ENCODE results near the gene AUTS2. TPM values are rescaled to one million over a fixed set of nuclear protein-coding genes. Genes with fewer than 3 reads are reported as not detected.

The AUTS2 gene
- total and polyA plus RNA-seq, 4 experiments from 2014 or later: 3.4 to 35.2 (median 25.5) TPM

- H3K9me3 Mint-ChIP-seq: peaks cover 0 to 10% (median 4%) of the 10 kb centered on the region in 8 donors
- POLR2A ChIA-PET (ENCODE audit: partially characterized antibody): no interaction called here
- no peaks in the 10 kb centered on the region for H3K9me3 ChIP-seq (ENCODE audit: control insufficient read depth in 1 of 2, low read length in 2 of 2)
- intact Hi-C loops (cut with micrococcal nuclease): no loop called here
- H3K36me3 ChIP-seq (ENCODE audit: insufficient read depth, low read length): no peaks in the 10 kb centered on the region
- H3K4me3 Mint-ChIP-seq: no peak overlapping the region
- H3K27me3 ChIP-seq (ENCODE audit: insufficient read depth, low read length): no peaks in the 10 kb centered on the region
- no peaks in the 10 kb centered on the region for H3K36me3 Mint-ChIP-seq
- no peaks in the 10 kb centered on the region for H3K4me1 Mint-ChIP-seq
- no peak overlapping the region for H3K4me3 ChIP-seq (ENCODE audit: low read length in 2 of 2)
- H3K27ac Mint-ChIP-seq: no peak overlapping the region
- DNase-seq: no peak
- no peak overlapping the region for H3K27ac ChIP-seq (ENCODE audit: low read depth, low read length)
- peaks cover 0 to 1% of the 10 kb centered on the region in 2 donors for H3K27me3 Mint-ChIP-seq
- CTCF ChIA-PET (ENCODE audit: partially characterized antibody): interaction anchor here (0.6 kb wide), 1 partner anchor 1820 kb away, joined by 4 read pairs; no protein-coding TSS in a partner anchor
- no peaks in the 10 kb centered on the region for H3K4me1 ChIP-seq (ENCODE audit: insufficient read depth, low read length)
These were observed 314.6 kb downstream of the AUTS2 start for GRCh38 chr7:69912846-69913245.

- Mint-ChIP-seq H3K9me3 (peaks cover 0 to 2% (median 0%) of the 10 kb centered on the region in 8 donors), H3K27ac (no peak overlapping the region), H3K4me1 (no peaks in the 10 kb centered on the region), H3K36me3 (no peaks in the 10 kb centered on the region), H3K4me3 (no peak overlapping the region), H3K27me3 (no peaks in the 10 kb centered on the region)
- intact Hi-C loops (cut with micrococcal nuclease): no loop called here
- no peak overlapping the region for H3K27ac ChIP-seq (ENCODE audit: low read depth, low read length)
- no peaks in the 10 kb centered on the region for H3K36me3 ChIP-seq (ENCODE audit: insufficient read depth, low read length)
- ChIA-PET POLR2A (ENCODE audit: partially characterized antibody) (no interaction called here), CTCF (ENCODE audit: partially characterized antibody) (no interaction called here)
- H3K4me3 ChIP-seq (ENCODE audit: low read length in 2 of 2): no peak overlapping the region
- no peak for DNase-seq
- H3K4me1 ChIP-seq (ENCODE audit: insufficient read depth, low read length): no peaks in the 10 kb centered on the region
- H3K27me3 ChIP-seq (ENCODE audit: insufficient read depth, low read length): no peaks in the 10 kb centered on the region
- no peaks in the 10 kb centered on the region for H3K9me3 ChIP-seq (ENCODE audit: control insufficient read depth in 1 of 2, low read length in 2 of 2)
These were observed 321.3 kb downstream of the AUTS2 start for GRCh38 chr7:69919426-69920111.

- no peak for DNase-seq
- Histone ChIP-seq H3K27me3 (ENCODE audit: insufficient read depth, low read length) (no peaks in the 10 kb centered on the region), H3K9me3 (ENCODE audit: control insufficient read depth in 1 of 2, low read length in 2 of 2) (no peaks in the 10 kb centered on the region), H3K4me3 (ENCODE audit: low read length in 2 of 2) (no peak overlapping the region), H3K36me3 (ENCODE audit: insufficient read depth, low read length) (no peaks in the 10 kb centered on the region), H3K27ac (ENCODE audit: low read depth, low read length) (no peak overlapping the region), H3K4me1 (ENCODE audit: insufficient read depth, low read length) (no peaks in the 10 kb centered on the region)
- Mint-ChIP-seq H3K4me1 (no peaks in the 10 kb centered on the region), H3K27ac (no peak overlapping the region), H3K4me3 (no peak overlapping the region), H3K9me3 (peaks cover 0 to 7% (median 0%) of the 10 kb centered on the region in 8 donors), H3K27me3 (no peaks in the 10 kb centered on the region), H3K36me3 (no peaks in the 10 kb centered on the region)
- POLR2A ChIA-PET (ENCODE audit: partially characterized antibody): no interaction called here
- CTCF ChIA-PET (ENCODE audit: partially characterized antibody): no interaction called here
- intact Hi-C loops (cut with micrococcal nuclease): no loop called here
These were observed 322.5 kb downstream of the AUTS2 start for GRCh38 chr7:69920797-69921196.

GRCh38 chr7:69922026-69922803 is 323.9 kb downstream of the AUTS2 start:
- H3K27ac ChIP-seq (ENCODE audit: low read depth, low read length): no peak overlapping the region
- ChIA-PET CTCF (ENCODE audit: partially characterized antibody) (no interaction called here), POLR2A (ENCODE audit: partially characterized antibody) (no interaction called here)
- Mint-ChIP-seq H3K4me3 (no peak overlapping the region), H3K27me3 (no peaks in the 10 kb centered on the region), H3K4me1 (no peaks in the 10 kb centered on the region), H3K36me3 (no peaks in the 10 kb centered on the region), H3K9me3 (peaks cover 0 to 7% (median 0%) of the 10 kb centered on the region in 8 donors), H3K27ac (no peak overlapping the region)
- H3K9me3 ChIP-seq (ENCODE audit: control insufficient read depth in 1 of 2, low read length in 2 of 2): no peaks in the 10 kb centered on the region
- no peaks in the 10 kb centered on the region for H3K27me3 ChIP-seq (ENCODE audit: insufficient read depth, low read length)
- H3K4me1 ChIP-seq (ENCODE audit: insufficient read depth, low read length): no peaks in the 10 kb centered on the region
- H3K36me3 ChIP-seq (ENCODE audit: insufficient read depth, low read length): no peaks in the 10 kb centered on the region
- DNase-seq: no peak
- intact Hi-C loops (cut with micrococcal nuclease): no loop called here
- no peak overlapping the region for H3K4me3 ChIP-seq (ENCODE audit: low read length in 2 of 2)

GRCh38 chr7:69927461-69927860 is 329.2 kb downstream of the AUTS2 start:
- no peaks in the 10 kb centered on the region for H3K36me3 Mint-ChIP-seq
- H3K4me3 Mint-ChIP-seq: no peak overlapping the region
- Histone ChIP-seq H3K9me3 (ENCODE audit: control insufficient read depth in 1 of 2, low read length in 2 of 2) (no peaks in the 10 kb centered on the region), H3K36me3 (ENCODE audit: insufficient read depth, low read length) (no peaks in the 10 kb centered on the region), H3K27ac (ENCODE audit: low read depth, low read length) (no peak overlapping the region), H3K4me3 (ENCODE audit: low read length in 2 of 2) (no peak overlapping the region), H3K27me3 (ENCODE audit: insufficient read depth, low read length) (no peaks in the 10 kb centered on the region), H3K4me1 (ENCODE audit: insufficient read depth, low read length) (no peaks in the 10 kb centered on the region)
- H3K9me3 Mint-ChIP-seq: peaks cover 0 to 15% (median 0%) of the 10 kb centered on the region in 8 donors
- ChIA-PET POLR2A (ENCODE audit: partially characterized antibody) (no interaction called here), CTCF (ENCODE audit: partially characterized antibody) (no interaction called here)
- intact Hi-C loops (cut with micrococcal nuclease): no loop called here
- no peak for DNase-seq
- H3K4me1 Mint-ChIP-seq: no peaks in the 10 kb centered on the region
- H3K27ac Mint-ChIP-seq: no peak overlapping the region
- no peaks in the 10 kb centered on the region for H3K27me3 Mint-ChIP-seq

GRCh38 chr7:69928621-69929020 is 330.3 kb downstream of the AUTS2 start:
- Mint-ChIP-seq H3K27ac (no peak overlapping the region), H3K4me3 (no peak overlapping the region), H3K4me1 (no peaks in the 10 kb centered on the region), H3K36me3 (no peaks in the 10 kb centered on the region), H3K27me3 (no peaks in the 10 kb centered on the region), H3K9me3 (peaks cover 0 to 15% (median 0%) of the 10 kb centered on the region in 8 donors)
- CTCF ChIA-PET (ENCODE audit: partially characterized antibody): no interaction called here
- Histone ChIP-seq H3K36me3 (ENCODE audit: insufficient read depth, low read length) (no peaks in the 10 kb centered on the region), H3K27me3 (ENCODE audit: insufficient read depth, low read length) (no peaks in the 10 kb centered on the region), H3K9me3 (ENCODE audit: control insufficient read depth in 1 of 2, low read length in 2 of 2) (no peaks in the 10 kb centered on the region), H3K27ac (ENCODE audit: low read depth, low read length) (no peak overlapping the region), H3K4me1 (ENCODE audit: insufficient read depth, low read length) (no peaks in the 10 kb centered on the region), H3K4me3 (ENCODE audit: low read length in 2 of 2) (no peak overlapping the region)
- no peak for DNase-seq
- POLR2A ChIA-PET (ENCODE audit: partially characterized antibody): no interaction called here
- intact Hi-C loops (cut with micrococcal nuclease): no loop called here

- H3K4me3 Mint-ChIP-seq: no peak overlapping the region
- no peaks in the 10 kb centered on the region for H3K36me3 Mint-ChIP-seq
- Histone ChIP-seq H3K27ac (ENCODE audit: low read depth, low read length) (no peak overlapping the region), H3K4me3 (ENCODE audit: low read length in 2 of 2) (no peak overlapping the region), H3K36me3 (ENCODE audit: insufficient read depth, low read length) (no peaks in the 10 kb centered on the region), H3K9me3 (ENCODE audit: control insufficient read depth in 1 of 2, low read length in 2 of 2) (no peaks in the 10 kb centered on the region), H3K27me3 (ENCODE audit: insufficient read depth, low read length) (no peaks in the 10 kb centered on the region), H3K4me1 (ENCODE audit: insufficient read depth, low read length) (no peaks in the 10 kb centered on the region)
- peaks cover 0 to 15% (median 0%) of the 10 kb centered on the region in 8 donors for H3K9me3 Mint-ChIP-seq
- no peaks in the 10 kb centered on the region for H3K4me1 Mint-ChIP-seq
- ChIA-PET CTCF (ENCODE audit: partially characterized antibody) (no interaction called here), POLR2A (ENCODE audit: partially characterized antibody) (no interaction called here)
- H3K27me3 Mint-ChIP-seq: no peaks in the 10 kb centered on the region
- DNase-seq: no peak
- intact Hi-C loops (cut with micrococcal nuclease): no loop called here
- no peak overlapping the region for H3K27ac Mint-ChIP-seq
These were observed 331.3 kb downstream of the AUTS2 start for GRCh38 chr7:69929622-69930021.

Data from CD4-positive, alpha-beta memory T cell (primary cell).